Measurements from ENCODE around the gene MSLN. TPM values are rescaled to one million over a fixed set of nuclear protein-coding genes. Genes with fewer than 3 reads are reported as not detected.
A peak's percentile ranks its signal among the peaks of the same experiment; 100 is the strongest.

Gene MSLN
- total and polyA plus RNA-seq, 2 of the 8 experiments (the other 6 are each of a cell fraction or from before 2014, with no cell fraction given) = 0.28 to 0.50 TPM

GRCh38 chr16:728131-728889 lies 32.2 kb upstream of the MSLN start:
- no peak overlapping the region for H2AK5ac ChIP-seq (ENCODE audit: low read depth, low read length)
- CTCF ChIA-PET (ENCODE audit: partially characterized antibody) = interaction anchor here (32.4 to 35.8 kb wide), 3 partner anchors 8 to 56 kb away, joined by 424 to 977 read pairs (median 977); partner anchors contain the start of genes ANTKMT, CCDC78, CHTF18 and CIAO3
- H4K8ac ChIP-seq (ENCODE audit: extremely low read depth, insufficient read depth, low read length) = no peak overlapping the region; the same call in 1 of the 2 replicates
- H3K18ac ChIP-seq (ENCODE audit: extremely low read depth, low read length) = peak overlapping the region; percentile 96
- no peak overlapping the region for H3K4ac ChIP-seq (replicated peaks; ENCODE audit: insufficient read length, low read depth, low read length)
- peak overlapping the region; percentile 66 for H4K5ac ChIP-seq (ENCODE audit: insufficient read length, low read depth, low read length)
- no peak overlapping the region for H2BK12ac ChIP-seq (ENCODE audit: low read depth, low read length)
- no peaks in the 10 kb centered on the region for H3K79me1 ChIP-seq (ENCODE audit: low read depth, low read length)
- H2BK120ac ChIP-seq (replicated peaks; ENCODE audit: low read depth, low read length) = no peak overlapping the region
- no peak overlapping the region; the same call in 1 of the 2 replicates for H3K27ac ChIP-seq (ENCODE audit: low read depth, low read length)
- no peak overlapping the region for H2AFZ ChIP-seq (ENCODE audit: low read length)
- H3K36me3 ChIP-seq (ENCODE audit: control insufficient read depth in 2 of 4, insufficient read depth in 4 of 4, low read length in 3 of 4) = peaks cover 0 to 3% (median under 1%) of the 10 kb centered on the region in 4 experiments; a peak in 1 of 8 replicates
- no peak overlapping the region for H2BK15ac ChIP-seq (ENCODE audit: low read length)
- H4K91ac ChIP-seq (replicated peaks; ENCODE audit: insufficient read length, low read length) = peak overlapping the region; percentile 91
- H2BK5ac ChIP-seq (ENCODE audit: low read depth, low read length) = no peak overlapping the region; the same call in 1 of the 2 replicates
- POLR2A ChIA-PET (ENCODE audit: partially characterized antibody) = interaction anchor here (0.8 to 23.0 kb wide), 8 partner anchors 11 to 72 kb away, joined by 3 to 353 read pairs (median 9); partner anchors contain the start of genes ANTKMT, CCDC78, CHTF18 and CIAO3
- peaks cover 0 to 16% (median 5%) of the 10 kb centered on the region in 4 experiments; a peak in 4 of 7 replicates for H3K27me3 ChIP-seq (replicated peaks in 1 of 4; ENCODE audit: control insufficient read depth in 3 of 4, extremely low read depth in 1 of 4, insufficient read depth in 3 of 4, low read length in 3 of 4)
- peak overlapping the region; percentile 24 to 83 (median 37) for H3K4me3 ChIP-seq (ENCODE audit: extremely low read depth in 1 of 4, insufficient read depth in 2 of 4, low read depth in 3 of 4, low read length in 4 of 4)
- FAIRE-seq (no peak), DNase-seq (ENCODE audit: low read depth in 1 of 2, low spot score in 2 of 2) (no peak)
- H3K23me2 ChIP-seq (ENCODE audit: low read depth, low read length) = peaks cover 19% of the 10 kb centered on the region; the same call in 1 of the 2 replicates
- H3K9me3 ChIP-seq (ENCODE audit: insufficient read depth in 2 of 2, low read depth in 1 of 2, low read length in 1 of 2) = no peaks in the 10 kb centered on the region
- H3K9ac ChIP-seq (replicated peaks in 1 of 4; ENCODE audit: extremely low read depth in 1 of 4, low read depth in 3 of 4, low read length in 3 of 4) = peak overlapping the region in 1 of 4 experiments; percentile 36; a peak in 1 of 7 replicates
- H3K79me2 ChIP-seq (ENCODE audit: control insufficient read depth in 1 of 2, insufficient read depth in 2 of 2, low read length in 2 of 2) = no peaks in the 10 kb centered on the region
- H2BK20ac ChIP-seq (ENCODE audit: low read length) = no peak overlapping the region
- H3K23ac ChIP-seq (ENCODE audit: insufficient read length) = no peak overlapping the region
- peaks cover 0 to 9% of the 10 kb centered on the region in 2 experiments for H4K20me1 ChIP-seq (replicated peaks in 1 of 2; ENCODE audit: control insufficient read depth in 1 of 2, insufficient read depth in 2 of 2, low read length in 2 of 2)
- peak overlapping the region; percentile 93 to 99 for H3K4me2 ChIP-seq (ENCODE audit: insufficient read depth in 1 of 2, low read depth in 2 of 2, low read length in 2 of 2)
- H3K4me1 ChIP-seq (replicated peaks in 1 of 4; ENCODE audit: control insufficient read depth in 3 of 4, insufficient read depth in 4 of 4, low read length in 3 of 4) = peaks cover 0 to 14% (median 8%) of the 10 kb centered on the region in 4 experiments; a peak in 5 of 7 replicates
- H3K14ac ChIP-seq (ENCODE audit: insufficient read length) = no peak overlapping the region
- 2% methylated on average over 42 of the region's 80 CpGs; no CpG with 5 or more reads in 1 of the 2 experiments for WGBS, 2 experiments (ENCODE audit: extremely low coverage in 1 of 2, insufficient coverage in 1 of 2, insufficient read length in 1 of 2, insufficient replicate concordance in 2 of 2, low coverage in 1 of 2, low lambda C conversion rate in 2 of 2, missing lambda C conversion rate in 1 of 2)
- peak overlapping the region; percentile 32 for H3K56ac ChIP-seq (replicated peaks; ENCODE audit: insufficient read length, low read depth, low read length)
- 0 out of 3 replicates have a peak, but pooled peaks of 1 of the 2 experiments have one; percentile 15 for TF ChIP-seq POLR2A (IDR thresholded peaks at IDR 0.05; ENCODE audit: control extremely low read depth in 1 of 2, low read depth in 2 of 2, low read length in 2 of 2)
- TF ChIP-seq E2F6 (IDR thresholded peaks at IDR 0.05) = peak; percentile 50
- TF ChIP-seq GTF2F1 (IDR thresholded peaks at IDR 0.05; ENCODE audit: borderline replicate concordance, low read depth, low read length) = no peak
- TF ChIP-seq CTCF (IDR thresholded peaks at IDR 0.05; ENCODE audit: control extremely low read depth in 1 of 3, insufficient read depth in 1 of 3, low read depth in 1 of 3, low read length in 3 of 3) = no peak
- TF ChIP-seq KDM4A (IDR thresholded peaks at IDR 0.05; ENCODE audit: low read depth, low read length, severe bottlenecking) = peak; percentile 38
- TF ChIP-seq GABPA (IDR thresholded peaks at IDR 0.05; ENCODE audit: borderline replicate concordance, insufficient read depth, low read length) = 0 out of 2 replicates have a peak, but pooled peaks have one; percentile 2
- TF ChIP-seq MAX (IDR thresholded peaks at IDR 0.05) = peak; percentile 91
